Prostate gland (tissue), 1 donor: ENCODE measurements around the gene ADCYAP1.

ENCODE experiments used
- POLR2A ChIP-seq: fragments of 450-650 bp; IDR thresholded peaks from one replicate; pipeline ENCODE4 v1.6.1; 2016; ENCODE audit warnings: antibody characterized with exemption, mild to moderate bottlenecking
- POLR2AphosphoS5 ChIP-seq: sonication (generic); formaldehyde crosslinking; IDR thresholded peaks from one replicate; pipeline ENCODE4 v1.6.1; 2017; ENCODE audit warnings: antibody characterized with exemption

DNA sequence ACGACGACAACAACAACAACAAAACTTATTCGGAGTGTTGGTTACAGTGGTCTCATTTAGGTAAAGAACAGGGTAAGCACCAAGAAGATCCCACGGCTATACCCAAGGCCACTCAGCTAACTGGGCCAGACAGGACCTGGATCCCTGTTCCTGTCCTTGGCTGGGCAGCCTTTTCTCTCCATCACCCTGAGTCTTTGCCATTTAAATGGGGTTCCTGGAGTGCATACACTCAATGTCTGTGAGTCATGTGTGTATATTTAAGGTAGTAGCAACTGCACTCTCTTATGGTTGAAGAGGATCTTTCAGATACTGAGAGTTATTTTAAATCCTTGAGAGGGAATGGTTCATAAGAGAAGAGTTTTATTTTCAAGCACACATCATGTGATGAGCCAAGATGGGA lies 35.3 kb downstream of the ADCYAP1 start:
- TF ChIP-seq POLR2AphosphoS5: no peak
- TF ChIP-seq POLR2A: no peak
